Endothelial cell of hepatic sinusoid (primary cell): ENCODE measurements around the gene SLC26A3.

ENCODE experiments used
- in situ Hi-C: cut with HindIII; loops from 2 replicates; pipeline ENCODE4 v1.10.0; 2017; ENCODE audit warnings: low sequenced_read_pairs

SLC26A3 gene

DNA sequence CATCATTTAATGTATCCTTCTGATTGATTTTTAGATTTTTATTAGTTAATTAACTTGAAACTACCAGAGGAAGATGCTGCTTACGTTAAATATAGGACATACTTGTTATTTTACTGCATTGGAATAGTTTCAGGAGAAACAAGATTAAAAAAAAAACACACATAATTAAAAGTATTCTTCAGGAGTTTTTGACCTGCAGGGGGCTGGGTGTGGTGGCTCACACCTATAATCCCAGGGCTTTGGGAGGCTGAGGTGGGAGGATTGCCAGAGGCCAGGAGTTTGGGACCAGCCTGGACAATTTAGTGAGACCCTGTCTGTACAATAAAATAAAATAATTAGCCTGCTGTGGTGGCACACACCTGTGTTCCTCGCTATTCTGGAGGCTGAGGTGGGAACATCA lies 48.4 kb downstream of the SLC26A3 start:
- in situ Hi-C loops = no loop called here

DNA sequence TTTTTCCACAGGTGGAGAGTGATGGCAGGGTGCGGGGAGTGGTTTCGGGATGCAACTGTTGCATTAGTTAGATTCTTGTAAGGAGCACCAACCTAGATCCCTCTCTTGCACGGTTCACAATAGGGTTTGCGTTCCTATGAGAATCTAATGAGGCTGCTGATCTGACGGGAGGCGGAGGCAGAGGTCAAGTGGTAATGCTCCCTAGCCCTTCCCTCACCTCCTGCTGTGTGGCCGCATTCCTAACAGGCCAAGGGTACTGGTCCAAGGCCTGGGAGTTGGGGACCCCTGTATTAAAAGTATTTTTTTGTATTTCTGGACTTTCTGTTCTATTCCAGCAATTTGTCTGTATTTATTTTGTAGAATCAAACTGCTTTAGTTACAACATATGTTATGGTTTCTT lies 51.9 kb downstream of the SLC26A3 start:
- in situ Hi-C loops = no loop called here

DNA sequence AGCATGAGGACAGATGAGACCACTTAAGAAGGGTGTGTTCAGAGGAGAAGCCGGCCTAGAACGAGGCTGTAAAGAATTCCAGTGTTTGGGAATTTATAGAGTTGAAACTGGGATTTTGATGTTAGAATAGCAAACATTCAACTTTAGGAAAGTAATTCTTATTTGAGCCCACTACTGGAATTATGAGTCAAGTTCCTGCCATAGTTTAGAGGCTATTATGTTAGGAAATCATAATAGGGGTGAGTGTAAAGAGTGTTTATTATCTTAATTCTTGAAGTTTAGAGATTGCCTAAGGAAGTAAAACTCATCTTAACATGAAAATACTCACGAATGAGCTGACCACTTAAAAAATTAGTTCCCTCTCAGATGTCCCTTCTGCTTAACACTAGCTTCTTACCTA lies 57.0 kb downstream of the SLC26A3 start:
- in situ Hi-C loops = no loop called here

DNA sequence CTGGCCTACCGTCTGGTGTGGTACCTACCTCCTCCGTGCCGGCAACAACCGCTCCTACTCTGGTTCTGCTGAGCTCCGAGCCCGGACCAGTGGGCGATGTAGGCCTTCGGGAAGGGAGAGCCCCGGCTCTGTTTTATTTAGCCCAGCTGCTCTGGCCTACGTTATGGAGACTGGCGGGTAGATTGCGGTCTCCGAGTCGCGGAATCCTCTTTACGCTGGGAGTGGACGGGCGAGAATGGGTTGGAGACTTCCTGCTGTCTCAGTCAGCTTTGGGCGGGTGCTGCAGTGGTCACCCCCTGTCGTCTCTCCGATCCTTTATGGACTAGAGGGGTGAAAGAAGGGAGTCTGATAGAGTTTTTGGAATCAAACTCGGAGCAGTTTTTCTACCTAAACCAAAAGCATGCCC lies 58.7 kb downstream of the SLC26A3 start:
- in situ Hi-C loops = no loop called here

DNA sequence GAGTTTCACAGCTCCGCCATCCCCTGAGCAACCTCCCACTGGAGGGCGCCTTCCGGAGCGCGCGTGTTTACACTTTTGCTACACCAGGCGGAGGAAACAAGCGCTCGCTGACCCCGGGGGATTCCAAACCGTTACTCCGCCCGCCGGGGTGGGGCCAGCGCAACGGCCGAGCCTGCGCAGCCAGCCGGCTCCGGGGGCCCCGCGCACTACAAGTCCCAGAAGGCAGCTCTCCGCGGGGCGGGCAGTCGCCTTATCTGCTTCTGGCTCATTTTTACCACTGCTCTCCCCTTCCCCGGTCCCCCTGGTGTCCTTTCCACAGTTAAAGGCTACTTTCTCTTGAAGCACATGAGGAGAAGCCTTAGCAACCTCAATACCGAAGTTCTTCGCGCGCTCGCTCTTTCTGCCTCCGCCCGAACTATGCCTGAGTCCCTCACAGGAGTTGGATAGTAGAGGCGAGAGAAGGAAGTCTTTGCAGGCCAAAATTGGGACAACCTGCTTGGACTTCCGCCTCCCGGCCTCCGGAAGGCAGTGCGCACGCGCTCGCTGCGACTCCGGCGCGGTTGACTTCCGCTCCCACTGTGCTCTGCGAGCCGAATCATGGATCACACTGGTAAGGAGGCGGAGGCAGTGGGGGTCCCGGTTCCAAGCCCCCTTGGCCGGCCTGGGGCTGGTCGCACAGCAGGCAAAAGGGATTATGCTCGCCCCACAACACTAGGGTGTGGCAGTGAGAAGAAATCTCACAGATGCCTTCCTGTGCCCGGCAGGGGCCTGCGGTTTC lies 59.3 kb downstream of the SLC26A3 start, which contains the start of gene CBLL1:
Gene CBLL1, plus strand, starts transcription at position 576 of the 778 bp plus-strand sequence. Its CDS starts 22 bp downstream, at position 598.
- in situ Hi-C loops = no loop called here

DNA sequence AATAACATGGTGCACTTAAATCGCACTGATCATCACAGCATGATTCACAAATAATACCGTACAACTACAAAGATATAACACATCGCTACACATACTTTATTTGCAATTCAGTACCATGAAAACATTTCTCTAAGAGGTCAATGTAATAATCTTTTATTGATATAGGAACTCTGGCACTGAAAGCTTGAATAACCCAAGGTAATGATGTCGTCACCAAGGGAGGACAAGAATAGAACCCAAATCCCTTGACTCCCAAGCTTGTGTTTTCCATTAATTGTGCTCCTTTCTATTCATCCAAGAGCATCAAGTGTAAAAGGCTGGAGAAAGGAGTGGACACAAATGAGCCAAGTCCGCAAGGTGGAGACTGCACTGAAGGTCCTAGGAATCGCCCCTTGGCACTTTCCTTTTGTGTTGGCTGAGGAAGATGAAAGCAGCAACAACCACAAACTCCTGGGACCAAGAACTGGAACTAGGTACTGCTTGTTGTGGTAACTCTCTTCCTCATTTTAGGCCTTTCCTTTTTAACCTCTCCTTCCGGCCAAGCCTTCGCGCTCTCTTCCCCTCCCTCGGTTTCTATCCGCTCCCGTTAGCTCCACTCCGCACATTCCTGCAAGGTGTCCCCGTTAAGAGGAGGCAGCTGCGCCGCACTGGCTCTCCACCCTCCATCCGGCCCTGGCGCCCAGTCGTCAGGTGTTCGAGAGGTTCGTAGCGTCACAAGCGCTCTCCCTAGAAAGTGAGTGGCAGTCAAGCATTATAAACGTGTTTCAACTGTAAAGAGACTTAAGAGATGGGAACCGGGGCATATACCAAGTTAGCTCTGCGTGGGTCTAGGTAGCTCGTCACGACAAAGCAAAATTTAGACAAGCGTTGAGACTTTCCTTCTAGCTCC lies 60.1 kb downstream of the SLC26A3 start:
- in situ Hi-C loops = no loop called here

DNA sequence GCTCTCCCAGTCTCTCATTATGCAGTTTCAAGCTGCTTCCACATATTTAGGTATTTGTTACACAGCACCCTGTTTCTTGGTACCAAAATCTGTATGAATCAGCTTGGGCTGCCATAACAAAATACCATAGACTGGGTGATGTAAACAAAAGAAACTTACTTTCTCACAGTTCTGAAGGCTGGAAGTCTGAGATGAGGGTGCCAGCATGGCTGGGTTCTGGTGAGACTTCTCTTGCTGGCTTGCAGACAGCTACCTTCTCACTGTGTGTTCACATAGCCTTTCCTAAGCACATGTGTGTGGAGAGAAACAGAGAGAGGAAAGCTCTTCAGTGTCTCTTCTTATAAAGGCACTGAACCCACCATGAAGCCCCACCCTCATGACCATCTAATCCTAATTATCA lies 74.7 kb downstream of the SLC26A3 start:
- in situ Hi-C loops = loop anchor here (5.0 kb wide), 1 partner anchor 86 kb away; no protein-coding TSS in a partner anchor

DNA sequence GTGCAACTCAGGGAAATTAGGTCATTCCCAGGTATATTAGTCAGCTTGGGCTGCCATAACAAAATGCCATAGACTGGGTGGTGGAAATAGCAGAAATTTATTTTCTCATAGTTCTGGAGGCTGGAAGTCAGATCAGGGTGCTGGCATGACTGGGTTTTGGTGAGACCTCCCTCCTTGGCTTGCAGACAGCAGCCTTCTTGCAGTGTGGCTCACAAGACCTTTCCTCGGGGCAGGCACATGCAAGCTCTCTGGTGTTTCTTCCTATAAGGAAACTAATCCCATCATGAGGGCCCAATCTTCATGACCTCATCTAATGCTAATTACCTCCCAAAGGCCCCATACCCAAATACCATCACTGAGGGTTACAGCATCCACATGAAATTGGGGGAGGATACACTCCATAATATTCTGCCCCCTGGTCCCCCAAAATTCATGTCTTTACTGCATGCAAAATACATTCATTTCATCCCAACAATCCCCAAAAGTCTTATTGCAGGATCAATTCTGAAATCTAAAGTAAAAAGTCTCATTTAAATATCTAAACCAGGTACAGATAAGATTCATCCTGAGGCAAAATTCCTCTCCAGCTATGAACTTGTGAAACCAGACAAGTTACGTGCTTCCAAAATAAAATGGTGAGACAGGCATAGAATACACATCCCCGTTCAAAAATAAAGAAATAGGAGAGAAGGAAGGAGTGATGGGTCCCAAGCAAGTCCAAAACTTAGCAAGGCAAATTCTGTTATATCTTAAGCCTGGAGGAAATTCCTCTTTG lies 76.5 kb downstream of the SLC26A3 start:
- in situ Hi-C loops = loop anchor here (5.0 kb wide), 1 partner anchor 84 kb away; no protein-coding TSS in a partner anchor

DNA sequence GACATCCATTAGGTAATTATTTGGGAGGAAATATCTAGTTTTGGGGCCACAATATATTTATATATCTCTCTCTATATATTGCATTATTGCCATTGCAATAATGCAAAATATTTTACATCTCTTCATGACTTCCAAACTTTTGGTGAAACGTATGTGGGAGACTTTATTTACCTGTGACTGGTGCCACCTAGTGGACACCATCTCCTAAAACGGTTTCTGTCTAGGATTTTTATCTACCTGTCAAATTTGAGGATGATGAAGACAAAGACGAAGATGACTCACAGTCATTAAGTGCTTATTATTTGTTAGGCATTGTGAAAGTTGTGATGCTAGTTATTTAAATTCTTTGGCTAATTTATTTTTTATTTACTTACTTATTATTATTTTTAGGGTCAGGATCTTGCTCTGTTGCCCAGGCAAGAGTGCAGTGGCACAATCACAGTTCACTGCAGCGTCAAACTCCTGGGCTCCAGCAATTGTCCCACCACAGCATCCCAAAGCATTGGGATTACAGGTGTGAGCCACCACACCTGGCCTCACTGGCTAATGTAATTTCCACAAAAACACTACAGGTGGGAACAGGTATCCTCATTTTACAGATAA lies 77.8 kb downstream of the SLC26A3 start:
- in situ Hi-C loops = loop anchor here (5.0 kb wide), 1 partner anchor 83 kb away; no protein-coding TSS in a partner anchor

DNA sequence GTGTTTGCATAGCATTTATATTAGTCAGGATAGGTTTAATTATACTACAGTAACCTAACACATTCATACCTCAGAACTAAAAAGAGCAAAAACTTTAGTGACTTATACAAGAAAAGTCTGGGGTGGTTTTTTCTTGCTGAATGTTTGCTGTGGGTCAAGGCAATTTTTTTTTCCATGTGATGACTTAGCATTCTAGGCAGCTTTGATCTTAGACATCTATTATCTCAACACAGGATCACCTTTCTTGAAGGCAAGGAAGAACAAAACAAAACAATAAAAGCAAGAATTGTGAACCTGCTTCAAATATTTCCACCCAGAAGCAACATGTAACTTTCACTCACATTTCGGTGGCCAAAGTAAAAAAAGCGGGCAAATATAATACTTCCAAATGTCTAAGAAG lies 79.8 kb downstream of the SLC26A3 start:
- in situ Hi-C loops = no loop called here

DNA sequence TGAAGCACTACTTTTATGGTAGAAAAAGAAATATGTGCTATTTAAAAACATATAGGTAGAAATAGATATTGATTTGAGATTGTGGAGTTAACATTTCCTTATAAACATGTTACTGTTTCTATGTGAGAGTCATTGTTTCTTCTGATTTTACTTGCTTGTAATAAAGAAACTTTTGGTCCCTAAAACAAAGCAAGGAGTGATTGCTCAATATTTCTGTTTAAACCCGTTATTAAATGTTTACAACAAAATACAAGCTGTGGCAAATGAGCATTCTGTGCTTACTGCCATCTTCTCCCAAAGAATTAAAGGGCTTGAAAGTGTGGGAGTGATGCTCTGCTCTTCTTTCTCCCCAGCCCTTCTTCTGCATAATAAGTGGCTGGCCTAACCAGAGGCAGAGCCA lies 81.7 kb downstream of the SLC26A3 start:
- in situ Hi-C loops = no loop called here

DNA sequence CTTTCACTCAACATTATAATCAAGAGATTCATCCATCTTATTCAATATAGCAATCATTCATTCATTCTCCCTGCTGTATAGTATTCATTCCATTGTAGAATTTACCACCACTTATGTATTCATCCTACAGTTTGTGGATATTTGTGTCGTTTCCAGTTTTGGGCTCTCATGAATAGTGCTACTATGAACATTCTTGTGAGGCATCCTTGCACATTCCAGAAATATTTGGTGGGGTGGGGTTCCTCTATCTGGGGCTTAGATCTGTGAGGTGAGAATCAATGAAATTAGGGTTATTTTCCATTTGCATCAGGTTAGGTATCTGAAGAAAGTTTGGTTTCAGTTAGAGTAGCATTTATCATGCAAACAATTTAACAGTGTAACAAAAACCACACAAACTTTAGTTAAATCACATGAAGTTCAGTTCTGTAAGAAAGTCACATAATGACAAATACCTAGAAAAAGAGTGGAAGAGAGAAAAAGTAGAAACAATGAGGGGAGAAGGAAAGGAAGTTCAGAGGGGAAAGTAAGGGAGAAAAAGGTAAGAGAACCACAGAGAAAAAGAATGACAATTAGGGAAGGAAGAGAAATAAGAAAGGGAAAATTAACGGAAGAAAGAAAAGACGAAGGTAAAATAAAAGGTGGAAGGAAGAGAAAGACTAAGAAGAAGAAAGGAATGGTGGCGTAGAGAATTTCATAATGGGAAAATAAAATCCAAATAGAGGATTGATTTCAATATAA lies 84.4 kb downstream of the SLC26A3 start:
- in situ Hi-C loops = no loop called here

DNA sequence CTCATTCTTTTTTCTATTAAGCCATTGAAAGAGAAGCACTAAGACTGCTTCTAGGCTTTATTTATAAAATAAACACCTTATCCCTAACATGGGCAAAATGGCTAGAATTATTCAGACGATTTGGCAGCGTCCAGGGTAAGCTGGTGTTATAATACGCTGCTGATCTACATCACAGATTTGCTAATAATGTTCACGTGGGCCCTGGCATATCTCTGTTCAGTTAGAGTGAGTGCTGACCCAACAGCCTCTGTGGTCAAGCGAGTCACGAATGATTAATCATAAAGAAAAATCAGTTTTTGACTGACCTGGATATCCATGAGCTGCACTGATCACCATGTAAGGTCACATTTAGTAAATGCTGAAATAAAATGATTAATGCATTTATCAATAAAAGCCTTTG lies 87.5 kb downstream of the SLC26A3 start:
- in situ Hi-C loops = no loop called here
